C4-2B (cell line): Measurements from ENCODE around the gene HDGFL2.

Experiments used
- ZFX ChIP-seq: fragments of 450-650 bp; IDR thresholded peaks from 2 replicates; pipeline ENCODE4 v1.6.1; 2017
- TF ChIP-seq, protein P1 (sequence below): fragments of 450-650 bp; conservative IDR thresholded peaks from 2 replicates; pipeline ENCODE4 v1.5.1; 2017; ENCODE audit warnings: mild to moderate bottlenecking

DNA sequence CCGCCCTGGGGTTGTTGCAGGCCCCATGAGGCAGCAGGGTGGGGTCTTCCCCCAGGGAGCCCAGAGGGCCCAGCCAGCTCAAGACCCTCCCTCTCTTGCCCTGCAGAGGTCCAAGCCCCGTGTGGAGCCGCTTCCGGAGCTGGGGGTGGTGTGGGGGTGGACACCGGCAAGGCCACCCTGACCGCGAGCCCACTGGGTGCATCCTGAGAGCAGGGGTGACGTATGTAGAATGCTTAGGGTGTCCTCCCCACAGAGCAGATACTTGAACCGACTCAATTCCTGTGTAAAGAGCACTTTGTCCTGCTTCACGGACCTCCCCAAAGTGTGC, 29.3 kb upstream of the HDGFL2 start:
- TF ChIP-seq, protein P1, sequence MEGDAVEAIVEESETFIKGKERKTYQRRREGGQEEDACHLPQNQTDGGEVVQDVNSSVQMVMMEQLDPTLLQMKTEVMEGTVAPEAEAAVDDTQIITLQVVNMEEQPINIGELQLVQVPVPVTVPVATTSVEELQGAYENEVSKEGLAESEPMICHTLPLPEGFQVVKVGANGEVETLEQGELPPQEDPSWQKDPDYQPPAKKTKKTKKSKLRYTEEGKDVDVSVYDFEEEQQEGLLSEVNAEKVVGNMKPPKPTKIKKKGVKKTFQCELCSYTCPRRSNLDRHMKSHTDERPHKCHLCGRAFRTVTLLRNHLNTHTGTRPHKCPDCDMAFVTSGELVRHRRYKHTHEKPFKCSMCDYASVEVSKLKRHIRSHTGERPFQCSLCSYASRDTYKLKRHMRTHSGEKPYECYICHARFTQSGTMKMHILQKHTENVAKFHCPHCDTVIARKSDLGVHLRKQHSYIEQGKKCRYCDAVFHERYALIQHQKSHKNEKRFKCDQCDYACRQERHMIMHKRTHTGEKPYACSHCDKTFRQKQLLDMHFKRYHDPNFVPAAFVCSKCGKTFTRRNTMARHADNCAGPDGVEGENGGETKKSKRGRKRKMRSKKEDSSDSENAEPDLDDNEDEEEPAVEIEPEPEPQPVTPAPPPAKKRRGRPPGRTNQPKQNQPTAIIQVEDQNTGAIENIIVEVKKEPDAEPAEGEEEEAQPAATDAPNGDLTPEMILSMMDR: no peak
- TF ChIP-seq ZFX: no peak
